Measurements from ENCODE around the gene MYZAP.

- TF ChIP-seq CTCF (IDR thresholded peaks at IDR 0.05; ENCODE audit: poor library complexity, severe bottlenecking) (no peak), RAD21 (conservative IDR thresholded peaks at IDR 0.05) (no peak), POLR2AphosphoS5 (IDR thresholded peaks at IDR 0.05) (no peak), EP300 (conservative IDR thresholded peaks at IDR 0.05; ENCODE audit: poor library complexity, severe bottlenecking) (no peak), EZH2 (IDR thresholded peaks at IDR 0.05; ENCODE audit: borderline replicate concordance, insufficient read depth, low read length, poor library complexity, severe bottlenecking) (no peak), REST (IDR thresholded peaks at IDR 0.05; ENCODE audit: borderline replicate concordance) (no peak), MXI1 (conservative IDR thresholded peaks at IDR 0.05; ENCODE audit: poor library complexity, severe bottlenecking) (no peak), TAF1 (IDR thresholded peaks at IDR 0.05; ENCODE audit: low read depth) (no peak)
Measured at GRCh38 chr15:57680021-57680420, 88.3 kb downstream of the MYZAP start.
